ENCODE data around the gene EEFSEC.
A peak's percentile ranks its signal among the peaks of the same experiment; 100 is the strongest.

Gene EEFSEC

GRCh38 chr3:128221328-128221727 lies 68.0 kb downstream of the EEFSEC start:
- DNase-seq = no peak

GRCh38 chr3:128222796-128223385 lies 69.6 kb downstream of the EEFSEC start:
- DNase-seq = peak; percentile 6

- DNase-seq = no peak
Measured at GRCh38 chr3:128226186-128226725, 73.0 kb downstream of the EEFSEC start.

GRCh38 chr3:128226795-128227395 lies 73.6 kb downstream of the EEFSEC start:
- DNase-seq = peak; percentile 32

GRCh38 chr3:128227507-128227906 lies 74.2 kb downstream of the EEFSEC start:
- no peak for DNase-seq

GRCh38 chr3:128228366-128228910 lies 75.2 kb downstream of the EEFSEC start:
- DNase-seq = no peak

- DNase-seq = no peak
Measured at GRCh38 chr3:128229106-128229857, 76.0 kb downstream of the EEFSEC start.

GRCh38 chr3:128231606-128232005 lies 78.3 kb downstream of the EEFSEC start:
- peak; percentile 27 for DNase-seq

- DNase-seq = peak; percentile 22
Measured at GRCh38 chr3:128232376-128233178, 79.3 kb downstream of the EEFSEC start.

GRCh38 chr3:128235207-128235926 lies 82.1 kb downstream of the EEFSEC start:
- DNase-seq = no peak

GRCh38 chr3:128236657-128237056 lies 83.4 kb downstream of the EEFSEC start:
- no peak for DNase-seq

GRCh38 chr3:128237348-128238183 lies 84.3 kb downstream of the EEFSEC start:
- DNase-seq = no peak

- no peak for DNase-seq
Measured at GRCh38 chr3:128238184-128238489, 84.9 kb downstream of the EEFSEC start.

- no peak for DNase-seq
Measured at GRCh38 chr3:128239304-128239703, 86.0 kb downstream of the EEFSEC start.

GRCh38 chr3:128240232-128240631 lies 87.0 kb downstream of the EEFSEC start:
- DNase-seq = no peak

- no peak for DNase-seq
Measured at GRCh38 chr3:128241741-128242140, 88.5 kb downstream of the EEFSEC start.

GRCh38 chr3:128242818-128243601 lies 89.7 kb downstream of the EEFSEC start:
- DNase-seq = no peak

GRCh38 chr3:128243602-128244504 lies 90.6 kb downstream of the EEFSEC start:
- no peak for DNase-seq

GRCh38 chr3:128245460-128245859 lies 92.2 kb downstream of the EEFSEC start:
- DNase-seq = no peak

All from fibroblast of skin of right biceps (primary cell).